Fibroblast of mammary gland (primary cell): ENCODE data around the gene RYR1.
"Not testable (repeated sequence)": the region's sequence is repeated elsewhere in the genome, so short reads cannot be mapped to it uniquely, and the experiment has no call there.

Source experiments
- DNase-seq: peaks from one replicate; pipeline ENCODE4 v3.0.0-alpha.2; 2010; ENCODE audit warnings: low read depth
- H3K4me3 ChIP-seq: 2 replicates; pipeline ENCODE4 v1.5.1; 2011; ENCODE audit warnings: low read depth, mild to moderate bottlenecking, low read length, moderate library complexity; ENCODE audit not compliant: control insufficient read depth
- CTCF ChIP-seq: conservative IDR thresholded peaks from 2 replicates; pipeline ENCODE4 v1.5.1; 2011; ENCODE audit warnings: low read depth, low read length, inconsistent platforms; ENCODE audit not compliant: control insufficient read depth, insufficient read depth

Gene RYR1

GRCh38 chr19:38569368-38569983 lies 136.0 kb downstream of the RYR1 start:
- no peak for DNase-seq
- TF ChIP-seq CTCF = no peak
- no peak overlapping the region for H3K4me3 ChIP-seq

- no peak for TF ChIP-seq CTCF
- H3K4me3 ChIP-seq = no peak overlapping the region
- DNase-seq = no peak
These were observed 138.2 kb downstream of the RYR1 start for GRCh38 chr19:38571682-38572081.

- no peak for DNase-seq
- H3K4me3 ChIP-seq = no peak overlapping the region
- no peak for TF ChIP-seq CTCF
These were observed 144.3 kb downstream of the RYR1 start for GRCh38 chr19:38577826-38578225.

- H3K4me3 ChIP-seq, DNase-seq: not testable (repeated sequence)
These were observed 145.8 kb downstream of the RYR1 start for GRCh38 chr19:38579304-38579703.

GRCh38 chr19:38580080-38580479 lies 146.6 kb downstream of the RYR1 start:
- DNase-seq = no peak
- TF ChIP-seq CTCF = no peak
- no peak overlapping the region for H3K4me3 ChIP-seq

GRCh38 chr19:38583219-38583984 lies 149.9 kb downstream of the RYR1 start:
- no peak for DNase-seq
- no peak overlapping the region for H3K4me3 ChIP-seq
- TF ChIP-seq CTCF = no peak

GRCh38 chr19:38583985-38584305 lies 150.5 kb downstream of the RYR1 start:
- TF ChIP-seq CTCF = no peak
- H3K4me3 ChIP-seq = no peak overlapping the region

More at GRCh38 chr19:38583985-38584305, 150.5 kb downstream of the RYR1 start:
- DNase-seq = no peak
